ENCODE results near the gene ARID3A. TPM values are rescaled to one million over a fixed set of nuclear protein-coding genes. Genes with fewer than 3 reads are reported as not detected.

The ARID3A gene
- total RNA-seq, 4 donors from 2014 or later, result 1.3 to 22.0 (median 3.8) TPM

- Histone ChIP-seq H3K27ac (no peak overlapping the region), H3K9me3 (no peaks in the 10 kb centered on the region), H3K27me3 (no peaks in the 10 kb centered on the region), H3K4me3 (no peak overlapping the region), H3K36me3 (no peaks in the 10 kb centered on the region), H3K4me1 (peaks cover 0 to 19% of the 10 kb centered on the region in 2 donors)
- peak in 1 of 2 donors; percentile 22 for DNase-seq
- intact Hi-C loops (cut with DNase I; ENCODE audit: low total_unique reads), result loop anchor here (10.0 kb wide), 2 partner anchors 164 to 176 kb away; partner anchors contain the start of gene GPX4
- TF ChIP-seq CTCF (IDR thresholded peaks at IDR 0.05) (no peak), POLR2A (IDR thresholded peaks at IDR 0.05) (no peak)
Observed at GRCh38 chr19:928471-929202, 2.8 kb downstream of the ARID3A start.

- Histone ChIP-seq H3K4me3 (no peak overlapping the region), H3K4me1 (peaks cover 0 to 26% of the 10 kb centered on the region in 2 donors), H3K36me3 (no peaks in the 10 kb centered on the region), H3K27me3 (no peaks in the 10 kb centered on the region), H3K9me3 (no peaks in the 10 kb centered on the region), H3K27ac (no peak overlapping the region)
- peak in 1 of 2 donors; percentile 13 for DNase-seq
- TF ChIP-seq CTCF (IDR thresholded peaks at IDR 0.05) (no peak), POLR2A (IDR thresholded peaks at IDR 0.05) (no peak)
- intact Hi-C loops (cut with DNase I; ENCODE audit: low total_unique reads), result loop anchor here (10.0 kb wide), 2 partner anchors 165 to 175 kb away; partner anchors contain the start of gene GPX4
Observed at GRCh38 chr19:929203-929890, 3.5 kb downstream of the ARID3A start.

DNA sequence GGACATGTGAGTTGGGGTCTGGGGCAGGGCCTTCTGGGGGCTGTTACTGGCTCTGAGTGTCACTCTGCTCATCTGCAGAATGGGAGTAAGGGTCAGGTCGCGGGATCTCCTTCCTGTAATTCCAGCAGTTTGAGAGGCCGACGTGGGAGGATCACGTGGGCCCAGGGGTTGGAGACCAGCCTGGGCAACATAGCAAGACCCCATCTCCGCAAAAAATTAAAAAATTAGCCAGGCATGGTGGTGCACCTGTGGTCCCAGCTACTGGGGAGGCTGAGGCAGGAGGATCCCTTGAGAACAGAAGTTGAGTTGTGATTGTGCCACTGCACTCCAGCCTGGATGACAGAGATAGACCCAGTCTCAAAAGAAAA is 4.0 kb downstream of the ARID3A start:
- TF ChIP-seq CTCF (IDR thresholded peaks at IDR 0.05) (no peak), POLR2A (IDR thresholded peaks at IDR 0.05) (no peak)
- H3K27ac ChIP-seq, result no peak overlapping the region
- H3K9me3 ChIP-seq, result no peaks in the 10 kb centered on the region
- intact Hi-C loops (cut with DNase I; ENCODE audit: low total_unique reads), result loop anchor here (10.0 kb wide), 2 partner anchors 165 to 175 kb away; partner anchors contain the start of gene GPX4
- no peaks in the 10 kb centered on the region for H3K27me3 ChIP-seq
- peaks cover 0 to 27% of the 10 kb centered on the region in 2 donors for H3K4me1 ChIP-seq
- no peaks in the 10 kb centered on the region for H3K36me3 ChIP-seq
- no peak overlapping the region for H3K4me3 ChIP-seq
- DNase-seq, result no peak

DNA sequence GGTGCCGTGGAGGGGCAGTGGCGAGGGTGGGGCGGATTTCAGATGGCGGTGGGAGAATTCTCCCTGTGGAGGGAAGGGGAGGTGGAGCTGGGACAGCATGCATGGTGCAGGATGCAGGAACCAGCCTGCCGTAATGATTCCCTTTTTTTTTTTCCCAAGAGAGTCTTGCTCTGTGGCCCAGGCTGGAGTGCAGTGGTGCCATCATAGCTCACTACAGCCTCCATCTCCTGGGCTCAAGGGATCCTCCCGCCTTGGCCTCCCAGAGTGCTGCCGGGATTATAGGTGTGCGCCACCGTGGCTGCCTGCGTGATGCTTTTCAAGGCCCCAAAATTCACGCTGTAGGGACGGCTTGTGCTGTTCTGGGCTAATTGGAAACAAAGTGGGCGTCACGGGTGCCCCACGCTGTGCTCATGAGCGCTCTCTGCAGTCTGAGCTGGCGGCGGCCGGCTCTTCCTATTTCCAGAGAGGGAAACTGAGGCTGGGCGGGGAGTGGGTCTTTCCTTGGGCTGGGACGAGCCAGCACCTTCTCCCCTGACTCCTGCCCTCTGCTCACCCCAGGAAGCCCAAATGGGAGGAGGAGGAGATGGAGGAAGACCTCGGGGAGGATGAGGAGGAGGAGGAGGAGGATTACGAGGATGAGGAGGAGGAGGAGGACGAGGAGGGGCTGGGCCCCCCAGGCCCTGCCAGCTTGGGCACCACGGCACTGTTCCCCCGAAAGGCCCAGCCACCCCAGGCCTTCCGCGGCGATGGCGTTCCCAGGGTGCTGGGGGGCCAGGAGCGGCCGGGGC is 6.2 kb downstream of the ARID3A start:
- H3K4me3 ChIP-seq, result no peak overlapping the region
- H3K4me1 ChIP-seq, result peaks cover 0 to 29% of the 10 kb centered on the region in 2 donors
- DNase-seq, result no peak
- TF ChIP-seq CTCF (IDR thresholded peaks at IDR 0.05) (no peak), POLR2A (IDR thresholded peaks at IDR 0.05) (no peak)
- H3K9me3 ChIP-seq, result no peaks in the 10 kb centered on the region
- H3K27ac ChIP-seq, result peak overlapping the region; percentile 66
- no peaks in the 10 kb centered on the region for H3K36me3 ChIP-seq
- intact Hi-C loops (cut with DNase I; ENCODE audit: low total_unique reads), result no loop called here
- H3K27me3 ChIP-seq, result no peaks in the 10 kb centered on the region

Measured in uterus (tissue), 4 donors.